ENCODE measurements around the gene USP8. TPM values are rescaled to one million over a fixed set of nuclear protein-coding genes. Genes with fewer than 3 reads are reported as not detected.
A peak's percentile ranks its signal among the peaks of the same experiment; 100 is the strongest.

The USP8 gene
- total and polyA plus RNA-seq, 10 of the 15 experiments (the other 5 are each of a cell fraction or from before 2014, with no cell fraction given) = 25.2 to 51.7 (median 36.1) TPM

- 4% methylated on average over 1 of the region's 1 CpG for WGBS (ENCODE audit: insufficient coverage, insufficient replicate concordance, low lambda C conversion rate, missing lambda C conversion rate)
- peaks cover 0 to 27% of the 10 kb centered on the region in 2 experiments for H3K36me3 ChIP-seq (ENCODE audit: control insufficient read depth in 2 of 2, insufficient read depth in 2 of 2, low read length in 1 of 2)
- ChIA-PET CTCF (no interaction called here), RAD21 (ENCODE audit: unreplicated experiment) (interaction anchor here (0.6 kb wide), 1 partner anchor 55 kb away, joined by 4 read pairs; no protein-coding TSS in a partner anchor), SMC1A (ENCODE audit: uncharacterized antibody, unreplicated experiment) (interaction anchor here (0.8 kb wide), 1 partner anchor 79 kb away, joined by 4 read pairs; no protein-coding TSS in a partner anchor), POLR2A (interaction anchor here (0.6 kb wide), 2 partner anchors 11 to 1446 kb away, joined by 3 read pairs; no protein-coding TSS in a partner anchor)
- H3K27me3 ChIP-seq (replicated peaks in 1 of 2; ENCODE audit: control insufficient read depth in 2 of 2, insufficient read depth in 2 of 2, low read length in 1 of 2) = no peaks in the 10 kb centered on the region
- peak; percentile 91 for ATAC-seq
- no peak overlapping the region for H3K4me3 ChIP-seq
- TF ChIP-seq TCF7 (IDR thresholded peaks at IDR 0.05; ENCODE audit: borderline replicate concordance) (0 out of 2 replicates have a peak, but pooled peaks have one; percentile 17), HDGF (IDR thresholded peaks at IDR 0.05) (no peak), SPI1 (IDR thresholded peaks at IDR 0.05; ENCODE audit: borderline replicate concordance, insufficient read depth, low read depth, low read length) (peak; percentile 85), IKZF2 (IDR thresholded peaks at IDR 0.05) (peak in 1 of 2 experiments; percentile 74; a peak in 3 of 4 replicates), POLR2A (IDR thresholded peaks at IDR 0.05; ENCODE audit: low read depth, low read length) (no peak), CEBPB (IDR thresholded peaks at IDR 0.05; ENCODE audit: borderline replicate concordance in 1 of 2, low read depth in 2 of 2, low read length in 2 of 2) (no peak), RUNX3 (IDR thresholded peaks at IDR 0.05; ENCODE audit: low read length) (peak; percentile 53), CREB1 (IDR thresholded peaks at IDR 0.05; ENCODE audit: low read depth) (0 out of 2 replicates have a peak, but pooled peaks have one; percentile 17), USF2 (IDR thresholded peaks at IDR 0.05; ENCODE audit: borderline replicate concordance, low read depth, low read length) (no peak), ATF7 (IDR thresholded peaks at IDR 0.05; ENCODE audit: low read depth) (peak; percentile 50), ZNF217 (IDR thresholded peaks at IDR 0.05) (peak; percentile 61), FOXK2 (IDR thresholded peaks at IDR 0.05) (no peak), ZBED1 (IDR thresholded peaks at IDR 0.05; ENCODE audit: borderline replicate concordance) (no peak)
- intact Hi-C loops (cut with micrococcal nuclease; ENCODE audit: unreplicated experiment) (loop anchor here (10.0 kb wide), 1 partner anchor 130 kb away; the partner anchor contains the start of gene GABPB1), in situ Hi-C loops (cut with MboI) (no loop called here)
- DNase-seq (ENCODE audit: low read depth, low spot score) = peak; percentile 46
- no TSS peak for BruUV-seq (replicated peaks)
- H3K27ac ChIP-seq (ENCODE audit: control insufficient read depth, insufficient read depth) = no peak overlapping the region
- no peaks in the 10 kb centered on the region for H3K79me2 ChIP-seq (ENCODE audit: control insufficient read depth, insufficient read depth, low read length)
- H4K20me1 ChIP-seq (ENCODE audit: control insufficient read depth, insufficient read depth) = no peaks in the 10 kb centered on the region
- no peak overlapping the region for H3K9ac ChIP-seq (ENCODE audit: control insufficient read depth, insufficient read depth, low read length)
- H2AFZ ChIP-seq (ENCODE audit: control insufficient read depth, low read depth, low read length) = no peak overlapping the region
- peak overlapping the region; percentile 18; the same call in 1 of the 2 replicates for H3K4me2 ChIP-seq (ENCODE audit: control insufficient read depth, insufficient read depth)
- FAIRE-seq = peak; percentile 56
- H3K9me3 ChIP-seq (replicated peaks; ENCODE audit: control insufficient read depth, insufficient read depth, low read length) = peaks cover 5% of the 10 kb centered on the region
- peaks cover 9% of the 10 kb centered on the region; the same call in 1 of the 2 replicates for H3K4me1 ChIP-seq (ENCODE audit: control insufficient read depth, insufficient read depth, low read length)
These were observed 60.6 kb downstream of the USP8 start for GRCh38 chr15:50484781-50485180.

Measured in GM12878 (cell line).